Transverse colon (tissue), 3 donors: Measurements from ENCODE around the gene ADCY4.

Source experiments
- CTCF ChIP-seq, 5 experiments: fragments of 200-600 bp in 3 of 5; fragments of 450-650 bp in 2 of 5; sonication (generic) in 3 of 5; IDR thresholded peaks; 1 replicate in 2 of 5; 2 replicates in 3 of 5; pipeline ENCODE4 v1.5.1; 2016 to 2017; ENCODE audit warnings: antibody characterized with exemption in 5 of 5, inconsistent platforms in 3 of 5, mild to moderate bottlenecking in 2 of 5, moderate library complexity in 1 of 5
- EP300 ChIP-seq: sonication (generic); formaldehyde crosslinking; IDR thresholded peaks from one replicate; pipeline ENCODE4 v1.6.1; 2017; ENCODE audit warnings: antibody characterized with exemption, low read depth
- POLR2A ChIP-seq: fragments of 450-650 bp; IDR thresholded peaks from one replicate; pipeline ENCODE4 v1.6.1; 2016; ENCODE audit warnings: antibody characterized with exemption, mild to moderate bottlenecking, moderate library complexity

GRCh38 chr14:24377657-24378056 lies 42.8 kb upstream of the ADCY4 start:
- TF ChIP-seq EP300: no peak
- no peak for TF ChIP-seq POLR2A
- TF ChIP-seq CTCF (IDR thresholded peaks at IDR 0.05): no peak
